GM19035 (cell line): ENCODE data around the gene KRTAP2-1.
"Not testable (repeated sequence)": the region's sequence is repeated elsewhere in the genome, so short reads cannot be mapped to it uniquely, and the experiment has no call there.

Experiments
- ATAC-seq: cut with Tn5 transposase; IDR thresholded peaks from one replicate; pipeline ENCODE4 v1.9.1; 2021; ENCODE audit not compliant: unreplicated experiment

The KRTAP2-1 gene

GRCh38 chr17:41013606-41014005 lies 33.5 kb downstream of the KRTAP2-1 start:
- ATAC-seq, result no peak

- ATAC-seq, result no peak
Measured at GRCh38 chr17:41013181-41013580, 33.9 kb downstream of the KRTAP2-1 start.

- no peak for ATAC-seq
Measured at GRCh38 chr17:41012326-41013120, 34.6 kb downstream of the KRTAP2-1 start.

GRCh38 chr17:41010441-41010840 lies 36.7 kb downstream of the KRTAP2-1 start:
- ATAC-seq, result no peak

GRCh38 chr17:41009936-41010335 lies 37.2 kb downstream of the KRTAP2-1 start:
- ATAC-seq, result no peak

GRCh38 chr17:41009301-41009760 lies 37.8 kb downstream of the KRTAP2-1 start:
- no peak for ATAC-seq

- no peak for ATAC-seq
Measured at GRCh38 chr17:41008811-41009210, 38.3 kb downstream of the KRTAP2-1 start, which contains the start of gene KRTAP3-1. Gene KRTAP3-1, minus strand, starts transcription at chr17:41009128. Its CDS starts 54 bp downstream, at chr17:41009074.

- no peak for ATAC-seq
Measured at GRCh38 chr17:41004397-41004796, 42.7 kb downstream of the KRTAP2-1 start.

- ATAC-seq, result no peak
Measured at GRCh38 chr17:41003926-41004325, 43.2 kb downstream of the KRTAP2-1 start.

GRCh38 chr17:41002814-41003213 lies 44.3 kb downstream of the KRTAP2-1 start:
- ATAC-seq, result no peak

GRCh38 chr17:41001795-41002194 lies 45.3 kb downstream of the KRTAP2-1 start:
- ATAC-seq, result no peak

- ATAC-seq, result not testable (repeated sequence)
Measured at GRCh38 chr17:40999563-40999962, 47.6 kb downstream of the KRTAP2-1 start, which contains the start of gene KRTAP3-2. Gene KRTAP3-2, minus strand, starts transcription at chr17:40999906. Its CDS starts 53 bp downstream, at chr17:40999853.

- ATAC-seq, result no peak
Measured at GRCh38 chr17:40997361-40997760, 49.8 kb downstream of the KRTAP2-1 start.

- ATAC-seq, result no peak
Measured at GRCh38 chr17:40996829-40997228, 50.3 kb downstream of the KRTAP2-1 start.
